Panc1 (cell line): ENCODE results near the gene VSIR. TPM values are rescaled to one million over a fixed set of nuclear protein-coding genes. Genes with fewer than 3 reads are reported as not detected.

ENCODE experiments used
- ATAC-seq: fragments of 200-7000 bp; cut with Tn5 transposase; 2 replicates; pipeline ENCODE4 v1.9.1; 2020; ENCODE audit warnings: mild to moderate bottlenecking, moderate library complexity
- BruUV-seq: library from RNA; stranded (reverse); fragments of 400-500 nt; replicated peaks from 2 replicates; lab custom pipeline; 2021; lab: Mats Ljungman, UMichigan
- CTCF ChIA-PET: fragments of 300-600 bp; sonication (Branson Sonifier 250); formaldehyde crosslinking; loops from one replicate; lab custom pipeline; 2022; ENCODE audit warnings: antibody characterized with exemption; lab: Charles Lee
- POLR2A ChIA-PET: fragments of 300-600 bp; sonication (Branson Sonifier 250); formaldehyde crosslinking; loops from one replicate; lab custom pipeline; 2022; ENCODE audit warnings: antibody characterized with exemption; lab: Charles Lee
- DNase-seq: peaks from one replicate; pipeline ENCODE4 v3.0.0-alpha.2; 2010; ENCODE audit warnings: low read depth, low spot score
- H3K27ac ChIP-seq: 2 replicates; pipeline ENCODE4 v1.5.1; 2011; ENCODE audit warnings: mild to moderate bottlenecking, low read length, inconsistent platforms
- H3K27me3 ChIP-seq: fragments of 200-500 bp; sonication (Bioruptor generic); 2 replicates; pipeline ENCODE4 v1.6.0; 2014; ENCODE audit warnings: low read length, inconsistent platforms; ENCODE audit not compliant: control insufficient read depth, insufficient read depth
- H3K36me3 ChIP-seq: fragments of 200-500 bp; sonication (Bioruptor generic); 2 replicates; pipeline ENCODE4 v1.5.1; 2014; ENCODE audit warnings: inconsistent platforms, mild to moderate bottlenecking, low read length, moderate library complexity; ENCODE audit not compliant: control insufficient read depth, insufficient read depth
- H3K4me1 ChIP-seq: 2 replicates; pipeline ENCODE4 v1.5.1; 2011; ENCODE audit warnings: inconsistent platforms, mild to moderate bottlenecking, low read length, moderate library complexity; ENCODE audit not compliant: control insufficient read depth, insufficient read depth
- H3K4me3 ChIP-seq, 2 experiments: 2 replicates each; pipeline ENCODE4 v1.5.1; 2011 to 2012; ENCODE audit warnings: low read depth in 2 of 2, low read length in 2 of 2, mild to moderate bottlenecking in 2 of 2, inconsistent platforms in 1 of 2, moderate library complexity in 1 of 2
- H3K9me3 ChIP-seq: fragments of 200-500 bp; sonication (Bioruptor generic); 2 replicates; pipeline ENCODE4 v1.5.1; 2014; ENCODE audit warnings: low read depth, mild to moderate bottlenecking, inconsistent platforms, low read length, moderate library complexity; ENCODE audit not compliant: control insufficient read depth, insufficient read depth
- POLR2AphosphoS5 ChIP-seq: IDR thresholded peaks from 2 replicates; pipeline ENCODE4 v1.6.1; 2012; ENCODE audit warnings: mild to moderate bottlenecking, low read depth, low read length, moderate library complexity
- SIN3A ChIP-seq: IDR thresholded peaks from 2 replicates; pipeline ENCODE4 v1.6.1; 2012; ENCODE audit warnings: low read depth, mild to moderate bottlenecking, low read length, moderate library complexity, borderline replicate concordance; ENCODE audit not compliant: insufficient read depth
- TCF7L2 ChIP-seq: IDR thresholded peaks from 2 replicates; pipeline ENCODE4 v1.6.1; 2011; ENCODE audit warnings: mild to moderate bottlenecking, low read depth, low read length, inconsistent platforms
- in situ Hi-C: cut with HindIII; loops from 2 replicates; pipeline ENCODE4 v1.10.0; 2016; ENCODE audit warnings: low sequenced_read_pairs, low pct_unique_long_range_greater_than_20kb
- intact Hi-C: fragments of 100-400 bp; cut with micrococcal nuclease; formaldehyde crosslinking; loops from one replicate; pipeline ENCODE4 v1.10.0; 2022; ENCODE audit not compliant: unreplicated experiment
- total RNA-seq: library from RNA; stranded (reverse); gene quantifications from one replicate; pipeline ENCODE4 v1.2.1, GENCODE V29; 2021; ENCODE audit not compliant: unreplicated experiment
- TF ChIP-seq, protein P1 (sequence below): fragments of 450-650 bp; IDR thresholded peaks from 2 replicates; pipeline ENCODE4 v1.5.1; 2017; ENCODE audit warnings: mild to moderate bottlenecking
- TF ChIP-seq, protein P2 (sequence below), 2 experiments: IDR thresholded peaks; 2 replicates each; pipeline ENCODE4 v1.6.1; 2011 to 2012; ENCODE audit warnings: low read depth in 2 of 2, control low read depth in 1 of 2, low read length in 1 of 2, mild to moderate bottlenecking in 1 of 2, moderate library complexity in 1 of 2; ENCODE audit not compliant: insufficient read depth in 1 of 2

The VSIR gene
- total RNA-seq, 1 experiment from 2014 or later = 34.9 TPM

DNA sequence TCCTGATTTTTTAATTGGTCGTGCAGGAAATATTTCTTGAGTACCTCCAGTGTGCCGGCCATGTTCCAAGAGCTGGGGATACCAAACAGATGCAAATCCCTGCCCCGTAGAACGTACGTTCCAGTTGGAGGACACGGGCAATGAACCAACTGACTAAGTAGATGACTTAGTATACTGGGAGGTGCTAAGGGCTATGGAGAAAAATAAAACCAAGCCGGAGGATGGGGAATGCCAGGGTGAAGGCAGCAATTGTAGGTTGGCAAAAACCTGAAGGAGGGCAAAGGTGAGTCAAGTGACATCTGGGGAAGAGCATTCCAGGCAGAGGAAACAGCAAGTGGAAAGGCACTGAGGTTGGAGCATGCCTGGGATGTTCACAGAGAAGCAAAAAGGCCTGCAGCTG, 6.8 kb upstream of the VSIR start:
- in situ Hi-C loops (no loop called here), intact Hi-C loops (no loop called here)
- Histone ChIP-seq H3K27ac (no peak overlapping the region), H3K36me3 (no peaks in the 10 kb centered on the region), H3K4me3 (no peak overlapping the region), H3K4me1 (0 out of 2 replicates have a peak, but pooled peaks cover 5% of the 10 kb centered on the region), H3K27me3 (no peaks in the 10 kb centered on the region), H3K9me3 (no peaks in the 10 kb centered on the region)
- BruUV-seq = no TSS peak
- ChIA-PET CTCF (interaction anchor here (0.7 kb wide), 1 partner anchor 81 kb away, joined by 5 read pairs; no protein-coding TSS in a partner anchor), POLR2A (no interaction called here)
- ATAC-seq (no peak), DNase-seq (no peak)
- TF ChIP-seq SIN3A (no peak), POLR2AphosphoS5 (no peak), TCF7L2 (no peak)
- TF ChIP-seq, protein P1, sequence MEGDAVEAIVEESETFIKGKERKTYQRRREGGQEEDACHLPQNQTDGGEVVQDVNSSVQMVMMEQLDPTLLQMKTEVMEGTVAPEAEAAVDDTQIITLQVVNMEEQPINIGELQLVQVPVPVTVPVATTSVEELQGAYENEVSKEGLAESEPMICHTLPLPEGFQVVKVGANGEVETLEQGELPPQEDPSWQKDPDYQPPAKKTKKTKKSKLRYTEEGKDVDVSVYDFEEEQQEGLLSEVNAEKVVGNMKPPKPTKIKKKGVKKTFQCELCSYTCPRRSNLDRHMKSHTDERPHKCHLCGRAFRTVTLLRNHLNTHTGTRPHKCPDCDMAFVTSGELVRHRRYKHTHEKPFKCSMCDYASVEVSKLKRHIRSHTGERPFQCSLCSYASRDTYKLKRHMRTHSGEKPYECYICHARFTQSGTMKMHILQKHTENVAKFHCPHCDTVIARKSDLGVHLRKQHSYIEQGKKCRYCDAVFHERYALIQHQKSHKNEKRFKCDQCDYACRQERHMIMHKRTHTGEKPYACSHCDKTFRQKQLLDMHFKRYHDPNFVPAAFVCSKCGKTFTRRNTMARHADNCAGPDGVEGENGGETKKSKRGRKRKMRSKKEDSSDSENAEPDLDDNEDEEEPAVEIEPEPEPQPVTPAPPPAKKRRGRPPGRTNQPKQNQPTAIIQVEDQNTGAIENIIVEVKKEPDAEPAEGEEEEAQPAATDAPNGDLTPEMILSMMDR = no peak
- TF ChIP-seq, protein P2, sequence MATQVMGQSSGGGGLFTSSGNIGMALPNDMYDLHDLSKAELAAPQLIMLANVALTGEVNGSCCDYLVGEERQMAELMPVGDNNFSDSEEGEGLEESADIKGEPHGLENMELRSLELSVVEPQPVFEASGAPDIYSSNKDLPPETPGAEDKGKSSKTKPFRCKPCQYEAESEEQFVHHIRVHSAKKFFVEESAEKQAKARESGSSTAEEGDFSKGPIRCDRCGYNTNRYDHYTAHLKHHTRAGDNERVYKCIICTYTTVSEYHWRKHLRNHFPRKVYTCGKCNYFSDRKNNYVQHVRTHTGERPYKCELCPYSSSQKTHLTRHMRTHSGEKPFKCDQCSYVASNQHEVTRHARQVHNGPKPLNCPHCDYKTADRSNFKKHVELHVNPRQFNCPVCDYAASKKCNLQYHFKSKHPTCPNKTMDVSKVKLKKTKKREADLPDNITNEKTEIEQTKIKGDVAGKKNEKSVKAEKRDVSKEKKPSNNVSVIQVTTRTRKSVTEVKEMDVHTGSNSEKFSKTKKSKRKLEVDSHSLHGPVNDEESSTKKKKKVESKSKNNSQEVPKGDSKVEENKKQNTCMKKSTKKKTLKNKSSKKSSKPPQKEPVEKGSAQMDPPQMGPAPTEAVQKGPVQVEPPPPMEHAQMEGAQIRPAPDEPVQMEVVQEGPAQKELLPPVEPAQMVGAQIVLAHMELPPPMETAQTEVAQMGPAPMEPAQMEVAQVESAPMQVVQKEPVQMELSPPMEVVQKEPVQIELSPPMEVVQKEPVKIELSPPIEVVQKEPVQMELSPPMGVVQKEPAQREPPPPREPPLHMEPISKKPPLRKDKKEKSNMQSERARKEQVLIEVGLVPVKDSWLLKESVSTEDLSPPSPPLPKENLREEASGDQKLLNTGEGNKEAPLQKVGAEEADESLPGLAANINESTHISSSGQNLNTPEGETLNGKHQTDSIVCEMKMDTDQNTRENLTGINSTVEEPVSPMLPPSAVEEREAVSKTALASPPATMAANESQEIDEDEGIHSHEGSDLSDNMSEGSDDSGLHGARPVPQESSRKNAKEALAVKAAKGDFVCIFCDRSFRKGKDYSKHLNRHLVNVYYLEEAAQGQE (IDR thresholded peaks at IDR 0.05; ENCODE audit: insufficient read depth in 1 of 2, low read depth in 2 of 2, low read length in 1 of 2) = no peak

DNA sequence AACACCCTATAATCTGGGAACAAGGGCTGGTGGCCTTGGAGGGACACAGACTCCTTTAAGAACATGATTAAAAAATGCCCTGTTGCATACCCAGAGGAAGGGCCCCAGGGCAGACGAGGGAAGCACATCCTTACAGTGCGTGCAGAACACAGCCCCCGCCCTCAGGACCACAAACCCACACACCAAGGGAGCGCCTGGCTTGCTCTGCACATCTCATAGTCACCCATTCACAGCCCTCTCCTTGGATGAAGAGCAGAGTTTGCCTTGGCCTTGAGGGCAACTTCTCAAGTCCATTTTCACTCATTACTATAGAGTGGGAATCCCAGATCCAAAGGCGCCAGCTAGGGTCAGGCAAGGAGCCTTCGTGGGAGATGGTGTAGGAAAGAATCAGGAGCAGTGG, 6.3 kb upstream of the VSIR start:
- ChIA-PET CTCF (interaction anchor here (0.7 kb wide), 1 partner anchor 82 kb away, joined by 5 read pairs; no protein-coding TSS in a partner anchor), POLR2A (no interaction called here)
- peaks cover 9% of the 10 kb centered on the region; the same call in 1 of the 2 replicates for H3K4me1 ChIP-seq
- H3K9me3 ChIP-seq = no peaks in the 10 kb centered on the region
- no peak overlapping the region for H3K4me3 ChIP-seq
- intact Hi-C loops = no loop called here
- BruUV-seq = no TSS peak
- H3K27ac ChIP-seq = no peak overlapping the region
- no peaks in the 10 kb centered on the region for H3K36me3 ChIP-seq
- TF ChIP-seq TCF7L2 (no peak), POLR2AphosphoS5 (no peak), SIN3A (no peak)
- TF ChIP-seq, protein P2 (IDR thresholded peaks at IDR 0.05; ENCODE audit: insufficient read depth in 1 of 2, low read depth in 2 of 2, low read length in 1 of 2) = no peak
- TF ChIP-seq, protein P1 = no peak
- in situ Hi-C loops = no loop called here
- H3K27me3 ChIP-seq = no peaks in the 10 kb centered on the region
- DNase-seq (no peak), ATAC-seq (no peak)
